Measurements from ENCODE around the gene SLC4A7.
A peak's percentile ranks its signal among the peaks of the same experiment; 100 is the strongest.
"Not testable (repeated sequence)": the region's sequence is repeated elsewhere in the genome, so short reads cannot be mapped to it uniquely, and the experiment has no call there.

Gene SLC4A7

GRCh38 chr3:27486336-27486735 lies 2.2 kb upstream of the SLC4A7 start:
- FAIRE-seq = no peak

GRCh38 chr3:27485866-27486265 lies 1.7 kb upstream of the SLC4A7 start:
- peak; percentile 99 for FAIRE-seq

GRCh38 chr3:27483117-27484014 lies 818 bp downstream of the SLC4A7 start:
- no peak for FAIRE-seq

GRCh38 chr3:27479806-27480543 lies 4.2 kb downstream of the SLC4A7 start:
- no peak for FAIRE-seq

GRCh38 chr3:27471923-27472550 lies 12.1 kb downstream of the SLC4A7 start:
- peak; percentile 56 for FAIRE-seq

- no peak for FAIRE-seq
These were observed 15.8 kb downstream of the SLC4A7 start for GRCh38 chr3:27468283-27468886.

GRCh38 chr3:27467545-27467944 lies 16.6 kb downstream of the SLC4A7 start:
- FAIRE-seq = peak; percentile 97

- FAIRE-seq = no peak
These were observed 19.5 kb downstream of the SLC4A7 start for GRCh38 chr3:27464646-27465045.

- FAIRE-seq = no peak
These were observed 22.0 kb downstream of the SLC4A7 start for GRCh38 chr3:27462228-27462627.

GRCh38 chr3:27458929-27459328 lies 25.3 kb downstream of the SLC4A7 start:
- no peak for FAIRE-seq

- no peak for FAIRE-seq
These were observed 27.6 kb downstream of the SLC4A7 start for GRCh38 chr3:27456554-27456953.

GRCh38 chr3:27454914-27455313 lies 29.3 kb downstream of the SLC4A7 start:
- no peak for FAIRE-seq

GRCh38 chr3:27454461-27454860 lies 29.7 kb downstream of the SLC4A7 start:
- no peak for FAIRE-seq

- FAIRE-seq = peak; percentile 71
These were observed 31.7 kb downstream of the SLC4A7 start for GRCh38 chr3:27452368-27453090.

GRCh38 chr3:27451842-27452241 lies 32.3 kb downstream of the SLC4A7 start:
- no peak for FAIRE-seq

GRCh38 chr3:27451251-27451650 lies 32.9 kb downstream of the SLC4A7 start:
- no peak for FAIRE-seq

- FAIRE-seq = peak; percentile 64
These were observed 34.5 kb downstream of the SLC4A7 start for GRCh38 chr3:27449530-27450150.

- not testable (repeated sequence) for FAIRE-seq
These were observed 41.2 kb downstream of the SLC4A7 start for GRCh38 chr3:27442995-27443394.

GRCh38 chr3:27438352-27438751 lies 45.8 kb downstream of the SLC4A7 start:
- peak; percentile 9 for FAIRE-seq

GRCh38 chr3:27431116-27431515 lies 53.1 kb downstream of the SLC4A7 start:
- FAIRE-seq = no peak

- FAIRE-seq = no peak
These were observed 54.3 kb downstream of the SLC4A7 start for GRCh38 chr3:27429909-27430308.

GRCh38 chr3:27428446-27428845 lies 55.7 kb downstream of the SLC4A7 start:
- no peak for FAIRE-seq

Measured in islet of Langerhans (tissue), 1 donor.